ENCODE data around the gene TMEM201.

GRCh38 chr1:9576903-9577302, 11.8 kb upstream of the TMEM201 start:
- TF ChIP-seq YY1 (IDR thresholded peaks at IDR 0.05; ENCODE audit: insufficient read depth, insufficient read length) (no peak), ZNF274 (IDR thresholded peaks at IDR 0.05; ENCODE audit: low read depth, low read length) (no peak)

Data from NT2/D1 (cell line).